ENCODE measurements around the gene TEDC2. TPM values are rescaled to one million over a fixed set of nuclear protein-coding genes. Genes with fewer than 3 reads are reported as not detected.

The TEDC2 gene
- total RNA-seq: 1 to 10 TPM in 1 of 3 donors, under 1 TPM in 1, not detected in 1; 0.98 to 1.0 TPM

DNA sequence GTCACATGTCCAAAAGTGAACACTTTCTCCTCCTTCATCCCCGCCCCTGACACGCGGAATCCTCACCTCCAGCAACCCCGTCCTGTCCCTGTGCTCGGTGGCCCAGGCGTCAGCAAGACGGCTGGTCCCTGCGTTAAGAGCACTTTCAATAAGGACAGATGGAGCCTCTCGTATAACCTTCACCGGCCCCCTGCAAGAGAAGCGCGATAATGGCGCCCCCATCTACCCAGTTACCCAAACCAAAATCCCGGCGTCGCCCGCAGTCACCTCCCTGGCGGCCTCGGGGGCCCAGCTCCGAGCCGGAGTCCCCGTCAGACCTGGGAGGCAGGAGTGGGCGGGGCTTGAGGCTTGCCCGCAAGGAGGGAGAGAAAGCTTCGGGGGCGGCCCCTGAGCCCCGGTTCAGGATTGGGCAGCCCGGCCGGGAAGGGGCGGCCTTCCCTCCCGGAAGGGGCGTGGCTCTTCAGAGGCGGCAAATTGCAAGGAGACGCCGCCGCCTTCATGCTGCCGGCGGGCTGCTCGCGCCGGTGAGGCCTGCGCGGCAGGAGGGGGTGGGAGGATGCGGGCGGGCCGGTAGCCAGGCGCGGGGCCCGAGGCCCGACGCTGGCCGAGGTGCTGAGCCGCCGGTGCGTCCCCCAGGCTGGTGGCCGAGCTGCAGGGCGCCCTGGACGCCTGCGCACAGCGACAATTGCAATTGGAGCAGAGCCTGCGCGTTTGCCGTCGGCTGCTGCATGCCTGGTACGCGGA, at the start of gene TEDC2:
TSS of gene TEDC2 (plus strand) at position 463 of the 744 bp plus-strand sequence. CDS start at position 499, 36 bp downstream.
- peak; percentile 94 for DNase-seq (ENCODE audit: low spot score in 2 of 2)

DNA sequence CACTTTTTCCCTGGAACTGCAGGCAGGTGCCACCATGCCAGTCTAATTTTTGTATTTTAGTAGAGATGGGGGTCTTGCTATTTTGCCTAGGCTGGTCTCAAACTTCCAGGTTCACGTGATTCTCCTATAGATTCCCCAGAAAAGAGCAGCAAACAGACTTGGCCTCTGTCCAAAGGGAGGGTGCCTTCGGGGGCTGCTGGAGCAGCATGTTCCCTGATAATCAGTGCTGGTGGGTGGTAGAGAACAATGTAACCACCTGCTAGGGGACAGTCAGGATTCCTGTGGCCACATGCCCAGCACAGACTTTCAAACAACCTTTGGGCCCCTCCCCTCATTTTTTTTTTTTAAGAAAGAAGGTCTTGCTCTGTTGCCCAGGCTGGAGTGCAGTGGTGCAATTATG, 44.8 kb upstream of the TEDC2 start:
- intact Hi-C loops (cut with DNase I; ENCODE audit: low total_unique reads): no loop called here
- Histone ChIP-seq H3K27ac (no peak overlapping the region), H3K4me1 (no peaks in the 10 kb centered on the region), H3K9me3 (no peaks in the 10 kb centered on the region), H3K27me3 (peaks cover 0 to 4% of the 10 kb centered on the region in 2 donors), H3K36me3 (no peaks in the 10 kb centered on the region), H3K4me3 (no peak overlapping the region)
- DNase-seq (ENCODE audit: low spot score in 2 of 2): no peak
- TF ChIP-seq CTCF (IDR thresholded peaks at IDR 0.05) (no peak), POLR2AphosphoS5 (IDR thresholded peaks at IDR 0.05) (no peak), POLR2A (IDR thresholded peaks at IDR 0.05) (no peak)

More for the DNA sequence above, at the start of gene TEDC2:
- peaks cover 0 to 4% of the 10 kb centered on the region in 2 donors for H3K4me1 ChIP-seq
- H3K27me3 ChIP-seq: no peaks in the 10 kb centered on the region
- TF ChIP-seq CTCF (IDR thresholded peaks at IDR 0.05) (no peak), POLR2AphosphoS5 (IDR thresholded peaks at IDR 0.05) (peak in 1 of 3 donors; percentile 30), POLR2A (IDR thresholded peaks at IDR 0.05) (no peak)
- intact Hi-C loops (cut with DNase I; ENCODE audit: low total_unique reads): no loop called here
- peak within 1 kb of the TSS; percentile 12 to 41 for H3K27ac ChIP-seq
- H3K9me3 ChIP-seq: no peaks in the 10 kb centered on the region
- no peaks in the 10 kb centered on the region for H3K36me3 ChIP-seq
- peak within 1 kb of the TSS; percentile 52 to 78 (median 61) for H3K4me3 ChIP-seq

GRCh38 chr16:2420035-2420434, 39.9 kb upstream of the TEDC2 start:
- intact Hi-C loops (cut with DNase I; ENCODE audit: low total_unique reads): loop anchor here (10.0 kb wide), 1 partner anchor 75 kb away; the partner anchor contains the start of gene ABCA3
- H3K9me3 ChIP-seq: no peaks in the 10 kb centered on the region
- H3K27me3 ChIP-seq: peaks cover 0 to 2% of the 10 kb centered on the region in 2 donors
- no peak for DNase-seq (ENCODE audit: low spot score in 2 of 2)
- H3K36me3 ChIP-seq: no peaks in the 10 kb centered on the region
- no peak for TF ChIP-seq POLR2AphosphoS5 (IDR thresholded peaks at IDR 0.05)
- TF ChIP-seq POLR2A (IDR thresholded peaks at IDR 0.05): no peak
- no peak for TF ChIP-seq CTCF (IDR thresholded peaks at IDR 0.05)
- H3K4me3 ChIP-seq: no peak overlapping the region
- no peak overlapping the region for H3K27ac ChIP-seq
- H3K4me1 ChIP-seq: no peaks in the 10 kb centered on the region

GRCh38 chr16:2422123-2422867, 37.6 kb upstream of the TEDC2 start:
- H3K27me3 ChIP-seq: no peaks in the 10 kb centered on the region
- DNase-seq (ENCODE audit: low spot score in 2 of 2): no peak
- TF ChIP-seq POLR2AphosphoS5 (IDR thresholded peaks at IDR 0.05) (no peak), CTCF (IDR thresholded peaks at IDR 0.05) (no peak), POLR2A (IDR thresholded peaks at IDR 0.05) (no peak)
- intact Hi-C loops (cut with DNase I; ENCODE audit: low total_unique reads): loop anchor here (10.0 kb wide), 1 partner anchor 77 kb away; the partner anchor contains the start of gene ABCA3
- H3K4me3 ChIP-seq: no peak overlapping the region
- H3K27ac ChIP-seq: no peak overlapping the region
- H3K36me3 ChIP-seq: no peaks in the 10 kb centered on the region
- no peaks in the 10 kb centered on the region for H3K9me3 ChIP-seq
- H3K4me1 ChIP-seq: no peaks in the 10 kb centered on the region
